T follicular helper cell (primary cell): ENCODE results near the gene DMD.
"Not testable (repeated sequence)": the region's sequence is repeated elsewhere in the genome, so short reads cannot be mapped to it uniquely, and the experiment has no call there.

Experiments
- DNase-seq: peaks from one replicate; pipeline ENCODE4 v3.0.0-alpha.2; 2020; ENCODE audit warnings: low read depth

The DMD gene

DNA sequence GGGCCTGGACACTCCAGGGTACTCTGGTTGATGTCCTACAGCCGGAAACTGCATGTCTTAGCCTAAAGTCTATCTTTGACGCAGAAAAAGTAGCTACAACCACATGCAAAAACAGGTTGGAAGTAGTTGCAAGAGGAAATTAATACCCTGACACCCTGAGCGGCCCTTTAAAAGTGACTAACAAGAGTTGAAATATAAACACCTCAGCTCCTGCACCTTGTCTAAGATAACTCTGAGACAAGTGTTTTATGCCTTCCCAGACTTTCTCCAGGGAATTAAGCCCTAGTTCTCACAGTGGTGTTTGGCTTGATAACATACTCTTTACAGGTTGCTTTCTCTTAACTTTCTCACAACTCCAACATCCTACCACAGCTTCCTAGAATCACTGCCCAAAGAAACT is 943.1 kb downstream of the DMD start:
- DNase-seq = no peak

DNA sequence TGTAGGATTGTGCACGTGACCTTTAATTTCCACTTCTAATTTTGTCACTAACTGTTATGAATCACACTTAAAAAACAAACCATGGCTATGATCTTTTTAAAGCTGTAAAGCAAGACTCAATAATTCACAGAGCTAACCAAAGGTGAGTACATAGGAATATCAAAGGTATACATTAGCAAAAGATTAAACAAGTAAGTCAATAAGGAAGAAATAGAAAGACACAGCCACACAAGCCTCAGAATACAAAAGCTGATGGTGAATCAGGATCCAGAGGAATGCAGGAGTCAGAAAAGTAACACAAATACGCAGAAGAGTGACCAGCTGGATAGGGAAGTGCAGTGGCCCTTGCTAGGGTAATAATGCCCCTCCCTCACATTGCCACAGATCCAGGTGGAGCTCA is 943.6 kb downstream of the DMD start:
- no peak for DNase-seq

DNA sequence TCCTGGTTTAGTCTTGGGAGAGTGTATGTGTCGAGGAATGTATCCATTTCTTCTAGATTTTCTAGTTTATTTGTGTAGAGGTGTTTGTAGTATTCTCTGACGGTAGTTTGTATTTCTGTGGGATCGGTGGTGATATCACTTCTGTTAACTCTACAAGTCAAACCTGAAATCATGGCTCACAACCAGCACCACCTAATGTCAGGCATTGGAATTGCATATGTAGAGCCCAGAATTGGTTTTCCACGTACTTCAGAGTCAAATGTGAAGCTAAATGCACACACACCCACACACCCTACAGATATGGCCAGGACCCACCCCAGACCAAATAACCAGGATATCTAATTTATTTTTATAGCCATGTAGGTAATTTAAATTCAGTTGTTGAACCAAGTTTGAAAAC is 964.7 kb downstream of the DMD start:
- not testable (repeated sequence) for DNase-seq

DNA sequence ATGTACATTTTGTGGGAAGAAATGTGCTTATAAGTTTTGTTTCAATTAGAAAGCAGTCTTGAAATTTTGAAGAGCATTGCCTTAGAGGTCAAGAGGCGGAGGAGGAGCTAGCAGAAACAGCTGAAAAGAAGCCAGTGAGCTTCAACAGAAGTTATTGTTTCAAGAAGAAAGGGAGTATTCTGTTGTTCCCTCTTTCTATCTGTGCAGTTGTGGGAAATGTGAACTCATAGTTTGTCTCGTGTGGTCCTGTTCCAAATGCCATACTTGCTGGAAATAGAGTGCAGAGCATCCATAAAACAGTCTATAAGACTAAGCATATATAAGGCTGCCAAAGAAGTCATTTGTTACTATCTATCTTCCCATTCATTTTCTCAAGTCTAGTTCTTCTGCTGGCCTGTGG is 1015.7 kb downstream of the DMD start:
- no peak for DNase-seq

DNA sequence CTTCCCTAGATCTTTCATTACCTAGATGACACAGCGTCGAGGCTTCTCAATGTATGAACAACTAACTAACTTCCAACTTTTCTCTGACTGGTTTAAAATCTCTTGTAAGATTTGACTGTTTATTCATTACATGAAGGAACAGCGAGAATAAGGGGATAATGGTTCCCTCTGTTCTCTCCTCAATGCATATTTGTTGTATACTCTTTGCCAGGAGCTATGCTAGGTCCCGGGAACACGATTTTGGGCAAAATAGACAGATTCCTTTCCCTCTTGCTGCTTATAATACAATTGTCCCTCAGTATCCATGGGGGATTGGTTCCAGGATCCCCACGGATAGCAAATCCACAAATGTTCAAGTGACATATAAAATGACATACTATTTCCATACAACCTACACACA is 1020.0 kb downstream of the DMD start:
- no peak for DNase-seq

DNA sequence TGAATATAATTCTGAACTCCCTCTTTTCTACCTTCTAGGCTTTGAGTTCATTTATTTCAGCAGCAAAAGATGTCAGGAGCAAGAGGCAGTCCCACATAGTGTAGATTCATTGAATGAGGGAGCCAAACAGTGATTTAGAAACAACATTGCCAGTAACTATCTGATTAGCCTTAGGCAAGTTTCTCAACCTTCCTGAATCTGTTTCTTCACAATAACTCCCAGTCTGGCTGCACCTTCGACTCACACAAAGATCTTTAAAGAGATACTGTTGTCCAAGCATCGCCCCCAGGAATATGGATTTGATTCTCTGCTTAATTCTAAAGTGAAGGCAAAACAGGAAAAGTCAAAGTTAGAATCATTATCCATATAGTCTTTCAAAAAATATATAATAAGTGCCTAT is 1026.2 kb downstream of the DMD start:
- DNase-seq = no peak

DNA sequence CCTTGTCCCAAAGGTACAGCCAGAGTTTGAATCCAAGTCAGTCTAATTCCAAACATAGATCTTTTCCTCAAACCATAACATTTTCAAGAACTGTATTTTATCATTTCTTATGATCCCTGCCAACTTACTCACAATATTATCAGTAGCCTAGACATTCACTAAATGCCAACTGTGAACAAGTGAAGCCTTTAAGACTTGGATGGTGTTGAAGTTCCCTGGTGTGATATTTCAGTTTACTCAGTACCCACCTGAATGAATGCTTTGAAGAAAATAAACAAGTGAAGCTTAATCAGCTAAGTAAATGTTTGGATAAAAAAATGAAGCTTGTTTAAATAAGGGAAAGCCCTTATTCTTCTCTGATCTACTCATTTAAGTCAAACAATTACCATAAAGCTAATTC is 1028.3 kb downstream of the DMD start:
- DNase-seq = no peak

DNA sequence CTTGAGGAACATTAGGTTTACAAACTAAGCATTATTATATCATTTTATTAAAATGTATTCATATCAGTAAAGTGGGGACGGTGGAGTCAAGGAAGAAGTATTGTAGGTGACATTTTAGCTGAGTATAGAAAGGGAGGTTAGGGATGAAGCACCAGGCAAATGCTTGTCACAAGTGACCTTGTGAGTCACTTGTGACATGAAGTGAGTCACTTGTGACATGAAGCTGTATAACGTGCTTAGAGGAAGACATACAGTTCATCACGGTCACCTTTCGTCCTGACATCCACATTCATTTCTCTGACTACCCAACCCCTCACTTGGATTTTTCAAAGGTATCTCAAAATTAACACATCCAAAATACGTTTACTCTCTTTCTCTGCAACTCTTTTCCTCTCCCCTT is 1034.8 kb downstream of the DMD start:
- DNase-seq = no peak

DNA sequence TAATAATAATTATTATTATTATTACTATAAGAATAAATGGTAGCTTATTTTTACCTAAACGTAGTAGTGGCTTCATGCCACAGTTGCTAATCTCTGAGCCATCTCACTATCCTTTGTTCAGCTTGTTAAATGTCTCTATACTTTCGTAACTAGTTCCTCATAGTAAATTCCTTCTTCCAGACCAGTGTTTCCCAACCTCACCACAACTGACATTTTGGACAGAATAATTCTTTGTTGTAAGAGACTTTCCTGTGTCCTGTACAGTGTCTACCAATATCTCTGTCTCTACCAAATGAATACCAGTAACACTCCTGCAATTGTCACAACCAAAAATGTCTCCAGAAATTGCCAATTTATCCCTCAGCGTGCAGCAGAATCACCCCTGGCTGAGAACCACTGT is 1040.9 kb downstream of the DMD start:
- no peak for DNase-seq

DNA sequence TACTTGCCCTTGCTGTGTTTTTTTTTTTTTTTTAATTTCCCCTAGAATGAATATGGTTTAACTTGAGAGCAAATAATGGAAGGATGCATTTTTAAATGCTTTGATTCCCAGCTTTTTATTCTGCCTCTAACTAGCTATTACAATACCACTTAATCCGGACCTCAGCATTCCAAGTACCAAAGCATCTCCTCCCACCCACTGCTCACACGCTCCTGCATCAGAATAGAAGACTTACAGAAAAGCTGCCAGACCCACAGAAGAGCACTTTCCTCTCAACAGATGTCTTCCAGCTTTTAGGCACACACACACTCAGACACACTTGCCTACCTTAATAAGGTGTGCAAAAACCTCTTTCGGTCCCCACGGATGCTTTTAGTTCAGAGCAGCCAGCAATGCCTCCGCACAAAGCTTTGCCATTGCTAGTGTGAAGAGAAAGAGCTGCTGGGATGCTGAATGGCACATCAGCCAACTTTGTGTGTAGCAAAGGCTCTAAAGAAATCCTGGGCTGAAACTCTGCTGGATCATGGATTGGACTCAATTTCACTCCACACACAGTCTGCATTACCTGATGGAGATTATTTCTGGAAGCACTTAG is 1056.2 kb downstream of the DMD start:
- DNase-seq = no peak

DNA sequence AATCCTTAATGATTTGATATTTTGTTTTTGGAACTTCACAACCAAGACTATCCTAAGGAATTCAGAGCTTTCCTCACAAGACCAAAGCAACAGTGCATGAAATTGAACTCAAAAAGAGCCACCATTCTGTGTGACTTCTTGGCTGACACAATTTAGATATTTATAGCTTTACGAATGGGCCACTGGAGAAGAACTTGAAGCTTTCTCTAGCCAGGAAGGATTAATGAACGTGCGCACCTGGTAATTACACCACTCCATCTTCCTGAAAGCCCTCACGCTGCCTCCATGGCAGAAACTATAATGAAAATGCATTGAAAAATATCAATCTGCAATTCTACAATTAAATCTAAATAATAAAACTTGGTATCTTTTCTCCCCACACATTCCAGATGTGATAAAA is 1057.8 kb downstream of the DMD start:
- no peak for DNase-seq

DNA sequence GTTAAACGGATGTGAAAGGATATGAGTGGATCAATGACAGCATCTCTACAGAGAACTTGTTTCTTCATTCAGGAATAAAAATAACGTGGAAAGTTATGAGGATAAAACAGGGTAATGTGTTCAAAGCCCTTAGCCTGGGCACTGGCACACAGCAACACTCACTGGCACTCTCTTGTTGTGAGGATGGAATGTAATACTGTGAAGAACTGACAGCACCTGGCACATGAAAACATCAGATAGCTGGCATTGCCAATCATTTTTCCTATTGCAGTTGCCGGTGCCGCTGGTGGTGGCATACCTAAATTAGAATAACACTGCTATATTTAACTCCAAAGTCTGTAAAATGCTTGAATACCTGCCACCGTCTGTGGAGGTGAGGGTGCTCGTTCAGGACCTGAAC is 1061.2 kb downstream of the DMD start:
- DNase-seq = no peak

DNA sequence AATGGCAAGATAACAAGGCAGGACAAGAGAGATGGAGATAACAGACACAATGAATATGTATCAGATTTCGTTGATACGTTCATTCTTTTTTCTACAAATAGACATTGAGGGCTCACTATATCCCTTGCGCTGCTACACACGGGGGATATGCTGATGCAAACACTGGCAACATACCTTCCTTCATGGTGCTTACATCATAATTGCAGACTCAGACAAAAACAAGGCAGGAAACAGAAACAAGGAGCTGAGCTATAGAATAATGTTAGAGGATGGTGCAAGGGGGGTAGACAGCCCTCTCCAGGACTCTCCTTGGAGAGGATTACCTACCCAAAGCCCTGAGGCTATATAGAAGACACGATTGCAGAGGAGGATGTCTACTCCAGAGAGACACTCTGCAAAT is 1069.5 kb downstream of the DMD start:
- no peak for DNase-seq

DNA sequence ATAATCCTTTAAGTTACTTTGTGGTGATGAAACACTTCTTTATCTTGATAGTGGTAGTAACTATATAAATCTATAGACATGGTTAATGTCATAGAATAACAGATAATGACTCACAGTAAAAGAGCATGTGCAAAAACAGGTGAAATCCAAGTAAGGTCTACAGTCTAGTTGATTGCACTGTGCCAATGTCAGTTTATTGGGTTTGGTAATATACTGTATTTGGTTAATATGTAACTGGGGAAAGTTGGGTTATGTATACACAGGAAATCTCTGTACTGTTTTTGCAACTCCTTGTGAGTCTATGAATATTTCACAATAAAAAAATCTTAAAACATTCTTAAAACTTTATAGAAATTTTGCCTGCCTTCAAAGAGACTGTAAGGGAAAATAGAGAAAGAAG is 1071.9 kb downstream of the DMD start:
- no peak for DNase-seq

DNA sequence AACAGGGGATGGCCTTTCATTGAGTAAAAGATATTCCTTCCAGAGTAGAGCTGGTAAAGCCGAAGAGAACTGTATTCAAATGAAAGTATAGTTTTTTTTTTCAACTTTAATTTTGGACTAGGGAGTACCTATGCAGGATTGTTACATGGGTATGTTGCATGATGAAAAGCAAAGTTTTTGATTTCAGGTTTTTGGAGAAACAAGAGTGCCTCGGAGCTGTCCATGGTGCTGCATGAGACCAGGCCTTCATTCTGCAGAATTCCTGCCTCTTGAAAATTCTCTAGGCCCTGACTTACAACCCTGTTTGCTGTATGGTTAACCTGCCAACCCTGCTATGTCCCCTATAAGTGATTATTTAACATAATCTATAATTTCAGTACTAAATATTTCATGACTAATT is 1073.8 kb downstream of the DMD start:
- DNase-seq = no peak

DNA sequence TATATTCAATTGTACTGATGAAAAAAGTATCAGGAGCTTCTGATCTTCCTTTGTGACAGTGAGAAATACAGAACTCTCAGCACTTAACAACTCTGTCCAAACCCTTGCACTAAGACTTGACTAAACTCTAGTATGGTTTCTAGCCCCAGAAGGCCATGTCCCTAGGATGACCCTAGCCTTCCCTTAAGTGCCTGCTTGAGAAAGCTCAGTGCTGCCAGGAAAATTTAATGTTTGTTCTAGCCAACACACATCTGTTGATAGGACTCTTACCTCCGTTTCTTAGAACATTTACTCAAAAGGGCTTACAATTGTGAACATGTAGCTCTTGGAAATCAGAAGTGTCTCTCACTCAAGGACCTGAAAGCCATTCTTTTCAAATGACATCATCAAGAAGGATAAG is 1084.4 kb downstream of the DMD start:
- no peak for DNase-seq

DNA sequence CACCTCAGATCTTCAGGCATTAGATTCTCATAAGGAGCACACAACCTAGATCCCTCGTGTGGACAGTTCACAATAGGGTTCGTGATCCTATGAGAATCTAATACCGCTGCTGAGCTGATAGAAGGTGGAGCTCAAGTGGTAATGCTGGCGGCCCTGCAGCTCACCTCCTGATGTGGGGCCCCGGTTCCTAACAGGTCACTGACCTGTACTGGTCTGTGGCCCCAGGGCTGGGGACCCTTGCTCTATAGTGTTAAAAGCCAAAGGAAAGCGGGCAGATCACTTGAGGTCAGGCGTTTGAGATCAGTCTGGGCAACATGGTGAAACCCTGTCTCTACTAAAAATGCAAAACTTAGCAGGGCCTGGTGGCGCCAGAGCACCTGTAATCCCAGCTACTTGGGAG is 1092.5 kb downstream of the DMD start:
- DNase-seq = no peak

DNA sequence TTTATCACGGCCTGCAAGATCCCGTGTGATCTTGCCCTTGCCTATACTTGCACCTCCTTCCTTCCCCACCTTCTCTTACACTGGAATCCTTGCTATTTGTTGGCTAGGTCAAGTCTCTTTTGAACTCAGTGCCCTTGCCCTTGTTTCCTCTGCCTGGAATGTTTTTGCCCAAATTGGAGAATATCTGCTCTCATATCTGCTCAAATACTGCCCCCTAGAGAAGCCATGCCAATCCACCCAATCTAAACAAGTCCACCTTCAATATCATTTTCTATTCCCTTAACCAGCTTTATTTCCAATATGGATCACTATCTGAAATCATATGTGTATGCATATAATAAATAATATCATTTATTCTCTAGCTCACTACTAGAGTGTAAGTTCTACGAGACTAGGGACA is 1095.3 kb downstream of the DMD start:
- no peak for DNase-seq

DNA sequence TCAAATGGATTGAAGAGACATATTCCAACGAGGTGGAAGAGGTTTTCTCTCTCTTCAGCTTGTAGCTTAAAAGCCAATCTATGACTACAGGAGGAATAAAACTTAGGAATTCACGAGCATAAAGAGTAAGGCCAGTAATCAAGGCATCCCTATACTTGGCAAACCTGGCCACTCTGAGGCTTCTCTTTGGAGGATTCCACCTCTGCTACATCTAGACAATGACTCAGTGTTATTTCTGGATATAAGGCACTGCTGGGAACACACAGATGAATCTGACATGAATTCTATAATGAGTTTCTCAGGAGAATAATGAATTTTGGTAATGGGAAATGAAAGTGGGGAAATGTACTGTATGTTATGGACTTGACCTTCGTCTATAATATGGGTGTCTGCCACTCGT is 1123.7 kb downstream of the DMD start:
- DNase-seq = no peak

DNA sequence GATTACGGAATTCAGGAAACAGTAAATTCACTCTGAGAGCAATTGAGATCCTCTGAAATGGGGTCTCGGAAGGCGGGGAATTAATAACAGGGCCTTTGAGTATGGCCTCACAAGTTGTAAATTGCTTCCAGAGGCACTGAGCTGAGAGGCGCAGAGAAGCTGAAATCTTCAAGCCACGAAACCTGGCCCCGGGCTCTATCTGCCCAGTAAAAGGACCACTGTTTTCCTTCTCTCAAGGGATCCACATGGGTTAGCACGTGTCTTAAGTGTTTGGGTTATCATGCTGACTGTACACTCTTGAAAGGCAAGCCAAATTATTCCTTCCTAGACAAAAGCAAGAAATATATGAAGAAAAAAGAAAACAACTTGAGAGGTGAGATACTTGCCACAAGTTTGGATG is 1126.6 kb downstream of the DMD start:
- DNase-seq = no peak

DNA sequence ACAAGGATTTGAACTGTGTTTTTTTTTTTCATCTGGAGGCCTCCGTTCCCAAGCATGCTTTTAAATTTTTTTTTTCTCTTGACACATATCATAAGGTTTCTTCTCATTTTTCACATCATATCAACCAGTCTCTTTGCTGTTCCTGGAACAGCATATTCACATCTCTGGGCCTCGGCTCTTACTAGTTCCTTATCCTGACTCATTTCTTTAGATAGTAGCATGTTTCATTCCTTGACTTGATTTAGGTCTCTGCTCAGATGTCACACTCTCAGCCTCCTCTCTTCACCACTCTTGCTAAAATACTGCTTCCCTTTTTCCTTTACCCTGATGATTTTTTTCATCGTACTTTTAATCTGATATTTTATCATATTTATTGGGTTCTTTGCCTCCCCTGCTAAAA is 1163.1 kb downstream of the DMD start:
- DNase-seq = no peak

DNA sequence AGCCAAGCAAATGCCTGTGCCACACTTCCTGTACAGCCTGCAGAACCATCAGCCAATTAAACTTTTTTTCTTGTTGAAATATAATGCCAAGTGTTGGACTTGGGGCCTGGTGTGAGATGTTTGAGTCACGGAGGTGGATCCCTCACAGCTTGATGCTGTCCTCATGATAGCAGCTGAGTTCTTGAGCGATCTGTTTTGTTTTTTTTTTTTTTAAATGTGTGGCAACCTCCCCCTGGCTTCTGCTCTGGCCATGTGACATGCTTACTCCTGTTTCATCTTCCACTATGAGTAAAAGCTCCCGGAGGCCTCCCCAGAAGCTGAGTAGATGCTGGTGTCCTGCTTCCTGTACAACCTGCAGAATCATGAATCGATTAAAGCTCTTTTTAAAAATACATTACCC is 1166.2 kb downstream of the DMD start:
- DNase-seq = no peak

DNA sequence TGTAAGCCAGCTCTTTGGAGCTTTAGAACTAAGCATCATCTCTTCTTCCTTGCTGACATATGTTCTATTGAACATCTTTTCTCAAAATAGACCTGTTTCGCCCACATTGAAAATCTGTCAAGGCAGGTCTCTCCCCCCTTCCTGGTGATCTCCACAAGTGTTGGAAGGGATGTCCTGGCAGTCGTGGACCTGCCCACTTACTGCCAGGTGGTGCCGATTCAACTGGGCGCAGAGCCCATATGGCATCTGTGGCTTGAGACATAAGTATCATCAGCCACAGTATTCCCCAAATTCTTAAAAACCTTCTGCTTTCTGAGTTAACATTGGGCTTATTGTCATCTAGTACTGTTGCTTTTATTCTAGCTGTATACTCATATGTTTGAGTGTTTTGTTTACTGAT is 1170.2 kb downstream of the DMD start:
- DNase-seq = no peak

DNA sequence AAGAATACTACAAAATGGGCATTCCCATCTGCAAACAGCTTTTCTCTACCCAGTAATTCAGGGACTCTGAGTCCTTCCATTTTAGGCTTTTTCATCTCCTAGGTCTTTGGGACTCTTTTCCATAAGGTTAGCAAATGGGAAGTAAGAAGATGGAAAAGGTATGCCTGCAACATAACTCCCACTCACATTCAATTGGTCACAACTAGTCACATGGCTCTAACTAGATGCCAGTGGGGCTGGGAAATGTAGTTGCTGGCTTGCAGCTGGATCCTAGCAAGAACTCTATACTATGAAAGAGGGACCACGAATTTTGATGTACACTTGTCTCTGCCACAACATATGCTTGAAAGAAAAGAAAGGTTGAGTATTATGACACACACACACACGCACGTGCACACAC is 1184.6 kb downstream of the DMD start:
- DNase-seq = no peak

DNA sequence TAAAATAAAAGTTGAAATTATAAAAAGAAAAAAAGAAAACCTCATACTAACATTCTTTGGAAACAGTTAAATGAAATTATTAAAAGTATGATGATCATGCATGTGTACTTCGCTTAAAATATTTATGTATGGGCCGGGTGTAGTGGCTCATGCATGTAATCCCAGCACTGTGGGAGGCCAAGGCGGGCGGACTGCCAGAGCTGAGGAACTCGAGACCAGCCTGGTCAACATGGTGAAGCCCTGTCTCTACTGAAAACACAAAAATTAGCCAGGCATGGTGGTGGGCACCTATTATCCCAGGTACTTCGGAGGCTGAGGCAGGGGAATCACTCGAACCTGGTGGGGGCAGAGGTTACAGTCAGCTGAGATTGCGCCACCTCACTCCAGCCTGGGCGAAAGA is 1187.3 kb downstream of the DMD start:
- DNase-seq = no peak
